ENCODE results near the gene GPR158.

The GPR158 gene

DNA sequence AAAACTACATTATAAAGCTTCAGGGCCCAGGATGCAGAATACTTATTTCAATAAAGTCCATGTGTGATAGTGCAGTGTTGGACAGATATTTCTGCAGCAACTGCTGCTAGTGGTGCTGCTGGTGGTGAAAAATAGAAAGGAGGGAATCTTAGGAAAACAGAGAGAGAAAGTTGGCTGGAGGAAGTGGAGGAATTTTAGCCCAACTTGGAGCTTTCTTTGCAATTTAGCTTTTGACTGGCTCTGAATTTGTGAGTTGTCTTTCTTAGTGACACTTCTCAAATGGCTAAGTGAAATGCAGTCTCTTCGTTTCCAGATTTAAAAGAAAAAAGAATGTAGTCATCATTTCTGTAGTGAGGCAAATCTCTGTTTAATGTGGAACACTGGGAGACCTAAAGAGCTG lies 45.4 kb downstream of the GPR158 start:
- no peak overlapping the region for H3K27ac Mint-ChIP-seq (ENCODE audit: low read depth)
- DNase-seq (ENCODE audit: low spot score in 2 of 2) (no peak), ATAC-seq (replicated peaks; ENCODE audit: extremely low read depth, poor library complexity, severe bottlenecking) (no peak)
- H3K9me3 Mint-ChIP-seq: no peaks in the 10 kb centered on the region
- H3K36me3 Mint-ChIP-seq (ENCODE audit: insufficient read depth): no peaks in the 10 kb centered on the region
- no peak overlapping the region for H3K4me3 Mint-ChIP-seq
- no peaks in the 10 kb centered on the region for H3K4me1 Mint-ChIP-seq
- H3K27me3 Mint-ChIP-seq: no peaks in the 10 kb centered on the region

- H3K36me3 Mint-ChIP-seq (ENCODE audit: insufficient read depth): no peaks in the 10 kb centered on the region
- H3K9me3 Mint-ChIP-seq: no peaks in the 10 kb centered on the region
- no peak for DNase-seq (ENCODE audit: low spot score in 2 of 2)
- ATAC-seq (replicated peaks; ENCODE audit: extremely low read depth, poor library complexity, severe bottlenecking): no peak
- H3K4me1 Mint-ChIP-seq: no peaks in the 10 kb centered on the region
- no peak overlapping the region for H3K4me3 Mint-ChIP-seq
- no peaks in the 10 kb centered on the region for H3K27me3 Mint-ChIP-seq
- no peak overlapping the region for H3K27ac Mint-ChIP-seq (ENCODE audit: low read depth)
Observed at GRCh38 chr10:25222085-25222660, 47.4 kb downstream of the GPR158 start.

GRCh38 chr10:25226775-25227682 lies 52.2 kb downstream of the GPR158 start:
- H3K27ac Mint-ChIP-seq (ENCODE audit: low read depth): no peak overlapping the region
- H3K4me1 Mint-ChIP-seq: no peaks in the 10 kb centered on the region
- DNase-seq (ENCODE audit: low spot score in 2 of 2): no peak
- ATAC-seq (replicated peaks; ENCODE audit: extremely low read depth, poor library complexity, severe bottlenecking): no peak
- H3K36me3 Mint-ChIP-seq (ENCODE audit: insufficient read depth): no peaks in the 10 kb centered on the region
- H3K9me3 Mint-ChIP-seq: no peaks in the 10 kb centered on the region
- no peak overlapping the region for H3K4me3 Mint-ChIP-seq
- H3K27me3 Mint-ChIP-seq: no peaks in the 10 kb centered on the region

- H3K4me3 Mint-ChIP-seq: no peak overlapping the region
- H3K27me3 Mint-ChIP-seq: no peaks in the 10 kb centered on the region
- DNase-seq (ENCODE audit: low spot score in 2 of 2) (no peak), ATAC-seq (replicated peaks; ENCODE audit: extremely low read depth, poor library complexity, severe bottlenecking) (no peak)
- no peak overlapping the region for H3K27ac Mint-ChIP-seq (ENCODE audit: low read depth)
- peaks cover 6% of the 10 kb centered on the region for H3K9me3 Mint-ChIP-seq
- no peaks in the 10 kb centered on the region for H3K4me1 Mint-ChIP-seq
- H3K36me3 Mint-ChIP-seq (ENCODE audit: insufficient read depth): no peaks in the 10 kb centered on the region
Observed at GRCh38 chr10:25231751-25232150, 57.0 kb downstream of the GPR158 start.

DNA sequence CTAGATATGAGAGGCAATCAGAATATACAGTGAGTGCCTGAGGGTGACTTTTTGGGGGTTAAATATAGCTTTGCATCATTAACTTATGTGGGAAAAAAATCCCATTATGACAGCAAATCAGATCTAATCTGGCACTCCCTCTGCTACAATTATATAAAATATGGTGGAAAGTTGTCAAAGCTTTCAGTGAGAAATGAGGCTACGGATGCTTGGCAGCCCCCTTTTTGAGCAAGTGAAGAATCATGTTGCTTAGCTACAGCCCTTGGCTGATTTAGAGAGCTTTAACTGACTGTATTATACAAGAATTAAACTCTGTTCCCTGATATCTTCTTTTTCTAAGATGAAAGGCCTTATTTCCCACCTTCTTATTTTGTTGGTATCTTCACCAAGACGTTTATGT lies 57.4 kb downstream of the GPR158 start:
- H3K4me1 Mint-ChIP-seq: no peaks in the 10 kb centered on the region
- H3K27me3 Mint-ChIP-seq: no peaks in the 10 kb centered on the region
- DNase-seq (ENCODE audit: low spot score in 2 of 2): no peak
- H3K4me3 Mint-ChIP-seq: no peak overlapping the region
- H3K9me3 Mint-ChIP-seq: peaks cover 6% of the 10 kb centered on the region
- no peak for ATAC-seq (replicated peaks; ENCODE audit: extremely low read depth, poor library complexity, severe bottlenecking)
- H3K36me3 Mint-ChIP-seq (ENCODE audit: insufficient read depth): no peaks in the 10 kb centered on the region
- no peak overlapping the region for H3K27ac Mint-ChIP-seq (ENCODE audit: low read depth)

DNA sequence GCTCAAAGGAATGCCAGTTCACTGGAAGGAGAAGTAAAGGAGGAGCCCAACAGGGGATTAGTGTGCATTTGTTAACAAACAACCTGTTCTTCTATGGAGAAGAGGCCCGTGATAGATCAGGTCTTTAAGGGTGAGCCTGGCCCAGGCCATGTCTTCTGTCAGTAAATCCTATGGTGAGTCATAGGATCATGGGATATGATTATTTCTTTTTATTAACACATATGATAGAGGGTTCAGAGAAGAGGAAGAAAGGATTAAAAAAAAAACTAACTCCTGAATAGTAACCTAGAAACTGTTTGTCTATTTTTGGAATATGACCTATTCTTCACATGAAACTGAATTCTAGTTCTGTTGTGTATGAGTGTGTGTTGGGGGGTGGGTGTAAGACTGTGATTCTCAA lies 70.4 kb downstream of the GPR158 start:
- Mint-ChIP-seq H3K27me3 (no peaks in the 10 kb centered on the region), H3K9me3 (no peaks in the 10 kb centered on the region), H3K27ac (ENCODE audit: low read depth) (no peak overlapping the region), H3K36me3 (ENCODE audit: insufficient read depth) (no peaks in the 10 kb centered on the region), H3K4me3 (no peak overlapping the region), H3K4me1 (no peaks in the 10 kb centered on the region)
- DNase-seq (ENCODE audit: low spot score in 2 of 2): no peak
- no peak for ATAC-seq (replicated peaks; ENCODE audit: extremely low read depth, poor library complexity, severe bottlenecking)

GRCh38 chr10:25257646-25258045 lies 82.8 kb downstream of the GPR158 start:
- Mint-ChIP-seq H3K4me3 (no peak overlapping the region), H3K36me3 (ENCODE audit: insufficient read depth) (no peaks in the 10 kb centered on the region), H3K27ac (ENCODE audit: low read depth) (no peak overlapping the region), H3K27me3 (no peaks in the 10 kb centered on the region), H3K9me3 (no peaks in the 10 kb centered on the region), H3K4me1 (no peaks in the 10 kb centered on the region)
- ATAC-seq (replicated peaks; ENCODE audit: extremely low read depth, poor library complexity, severe bottlenecking) (no peak), DNase-seq (ENCODE audit: low spot score in 2 of 2) (no peak)

GRCh38 chr10:25261110-25261509 lies 86.3 kb downstream of the GPR158 start:
- Mint-ChIP-seq H3K4me3 (no peak overlapping the region), H3K36me3 (ENCODE audit: insufficient read depth) (no peaks in the 10 kb centered on the region), H3K4me1 (no peaks in the 10 kb centered on the region), H3K27me3 (no peaks in the 10 kb centered on the region), H3K27ac (ENCODE audit: low read depth) (no peak overlapping the region), H3K9me3 (peaks cover 2% of the 10 kb centered on the region)
- DNase-seq (ENCODE audit: low spot score in 2 of 2): no peak
- no peak for ATAC-seq (replicated peaks; ENCODE audit: extremely low read depth, poor library complexity, severe bottlenecking)

DNA sequence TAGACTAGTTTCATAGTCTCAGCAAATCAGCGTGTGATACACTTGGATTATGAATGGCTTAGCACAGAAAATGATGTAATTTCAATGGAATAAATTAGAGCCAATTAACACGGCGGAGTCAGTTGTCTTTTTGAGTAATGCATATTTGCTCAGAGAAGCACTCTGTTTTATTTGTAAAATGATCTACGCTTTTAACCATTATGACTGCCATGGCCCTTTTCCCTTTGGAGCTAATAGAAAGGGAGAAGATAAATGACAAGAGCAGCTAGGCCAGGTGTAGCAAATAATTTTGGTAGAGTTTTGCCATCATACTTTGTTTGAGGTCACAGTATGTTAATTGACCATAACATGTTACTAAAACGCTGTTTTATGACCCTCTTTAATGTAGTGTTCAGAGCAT lies 86.8 kb downstream of the GPR158 start:
- no peak overlapping the region for H3K27ac Mint-ChIP-seq (ENCODE audit: low read depth)
- no peak overlapping the region for H3K4me3 Mint-ChIP-seq
- H3K27me3 Mint-ChIP-seq: no peaks in the 10 kb centered on the region
- peaks cover 4% of the 10 kb centered on the region for H3K9me3 Mint-ChIP-seq
- no peak for DNase-seq (ENCODE audit: low spot score in 2 of 2)
- H3K4me1 Mint-ChIP-seq: no peaks in the 10 kb centered on the region
- no peaks in the 10 kb centered on the region for H3K36me3 Mint-ChIP-seq (ENCODE audit: insufficient read depth)
- ATAC-seq (replicated peaks; ENCODE audit: extremely low read depth, poor library complexity, severe bottlenecking): no peak

DNA sequence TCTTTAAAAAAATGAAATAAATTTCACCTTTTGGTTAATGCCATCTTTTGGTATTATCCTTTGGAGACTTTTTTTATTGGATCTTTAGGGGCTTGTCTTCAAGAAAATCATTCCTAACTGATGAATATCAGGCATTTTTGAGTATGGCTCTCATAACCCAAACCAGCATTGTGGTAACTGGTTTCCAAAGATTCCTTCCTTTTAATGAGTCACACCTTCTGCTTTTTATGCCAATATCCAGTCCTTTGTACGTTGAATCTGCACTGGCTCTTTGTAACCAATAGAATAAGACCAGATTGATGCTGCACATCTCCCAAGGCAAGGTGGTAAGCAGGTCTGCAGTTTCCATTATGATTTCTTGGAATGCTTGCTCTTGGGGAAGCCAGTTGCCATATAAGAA lies 89.1 kb downstream of the GPR158 start:
- H3K27me3 Mint-ChIP-seq: no peaks in the 10 kb centered on the region
- no peaks in the 10 kb centered on the region for H3K4me1 Mint-ChIP-seq
- DNase-seq (ENCODE audit: low spot score in 2 of 2) (no peak), ATAC-seq (replicated peaks; ENCODE audit: extremely low read depth, poor library complexity, severe bottlenecking) (no peak)
- H3K36me3 Mint-ChIP-seq (ENCODE audit: insufficient read depth): no peaks in the 10 kb centered on the region
- H3K9me3 Mint-ChIP-seq: peaks cover 4% of the 10 kb centered on the region
- no peak overlapping the region for H3K4me3 Mint-ChIP-seq
- H3K27ac Mint-ChIP-seq (ENCODE audit: low read depth): no peak overlapping the region

DNA sequence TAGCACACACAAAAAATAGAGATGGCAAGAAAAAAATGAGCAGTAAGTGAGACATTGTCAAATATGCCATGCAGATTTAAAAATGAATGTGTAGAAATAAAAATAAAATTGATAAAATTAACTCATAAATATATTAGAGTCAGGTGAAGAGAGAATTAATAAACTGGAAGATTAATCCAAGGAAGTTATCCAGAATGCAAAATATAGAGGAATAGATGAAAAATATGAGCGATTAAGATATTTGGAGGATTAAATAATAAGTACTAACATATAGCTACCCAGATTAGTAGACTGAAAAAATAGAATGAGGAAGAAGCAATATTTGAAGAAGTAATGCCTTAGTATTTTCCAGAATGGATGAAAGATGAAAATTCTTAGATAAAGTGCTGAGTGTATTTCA lies 103.4 kb downstream of the GPR158 start:
- Mint-ChIP-seq H3K36me3 (ENCODE audit: insufficient read depth) (no peaks in the 10 kb centered on the region), H3K9me3 (peaks cover 13% of the 10 kb centered on the region)

GRCh38 chr10:25280076-25280475 lies 105.3 kb downstream of the GPR158 start:
- DNase-seq (ENCODE audit: low spot score in 2 of 2): no peak
- no peak overlapping the region for H3K4me3 Mint-ChIP-seq
- peaks cover 1% of the 10 kb centered on the region for H3K36me3 Mint-ChIP-seq (ENCODE audit: insufficient read depth)
- no peaks in the 10 kb centered on the region for H3K27me3 Mint-ChIP-seq
- ATAC-seq (replicated peaks; ENCODE audit: extremely low read depth, poor library complexity, severe bottlenecking): no peak
- no peaks in the 10 kb centered on the region for H3K4me1 Mint-ChIP-seq
- H3K27ac Mint-ChIP-seq (ENCODE audit: low read depth): no peak overlapping the region
- H3K9me3 Mint-ChIP-seq: peaks cover 16% of the 10 kb centered on the region

More for the DNA sequence above, 103.4 kb downstream of the GPR158 start:
- Mint-ChIP-seq H3K4me3 (no peak overlapping the region), H3K27ac (ENCODE audit: low read depth) (no peak overlapping the region), H3K4me1 (no peaks in the 10 kb centered on the region), H3K27me3 (no peaks in the 10 kb centered on the region)
- ATAC-seq (replicated peaks; ENCODE audit: extremely low read depth, poor library complexity, severe bottlenecking) (no peak), DNase-seq (ENCODE audit: low spot score in 2 of 2) (no peak)

GRCh38 chr10:25280573-25280972 lies 105.8 kb downstream of the GPR158 start:
- ATAC-seq (replicated peaks; ENCODE audit: extremely low read depth, poor library complexity, severe bottlenecking): no peak
- H3K27me3 Mint-ChIP-seq: no peaks in the 10 kb centered on the region
- peaks cover 21% of the 10 kb centered on the region for H3K9me3 Mint-ChIP-seq
- H3K27ac Mint-ChIP-seq (ENCODE audit: low read depth): no peak overlapping the region
- no peak overlapping the region for H3K4me3 Mint-ChIP-seq
- peaks cover 1% of the 10 kb centered on the region for H3K36me3 Mint-ChIP-seq (ENCODE audit: insufficient read depth)
- H3K4me1 Mint-ChIP-seq: no peaks in the 10 kb centered on the region
- DNase-seq (ENCODE audit: low spot score in 2 of 2): no peak
